ENCODE data around the gene U2SURP. TPM values are rescaled to one million over a fixed set of nuclear protein-coding genes. Genes with fewer than 3 reads are reported as not detected.

Gene U2SURP
- total and polyA plus RNA-seq, 2 donors (not counting 3 experiments of a cell fraction or from before 2014, with no cell fraction given) = 12.6 to 92.4 TPM

DNA sequence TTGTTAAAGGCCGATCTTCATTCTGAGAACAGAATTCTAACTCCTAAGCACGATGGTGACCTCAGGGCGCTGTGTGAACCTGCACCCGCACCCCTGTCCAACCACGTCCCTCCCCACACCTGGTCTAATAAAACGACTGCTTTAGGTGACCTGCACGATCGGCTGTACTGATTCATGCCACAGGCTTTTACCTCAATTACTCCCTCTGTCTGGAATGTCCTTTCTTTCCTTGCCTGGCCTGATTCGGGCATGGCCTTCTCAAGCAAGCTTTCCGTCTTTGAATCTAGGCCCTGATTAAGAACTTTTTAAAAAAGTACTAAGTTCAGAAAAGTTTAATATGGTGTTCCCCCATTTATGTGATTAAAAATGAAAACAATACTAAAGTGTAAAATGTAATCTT, 842 bp upstream of the U2SURP start:
- dilution Hi-C loops (cut with MboI; ENCODE audit: extremely low pct_ligation_motif_present, low sequenced_read_pairs) (no loop called here), intact Hi-C loops (cut with micrococcal nuclease) (loop anchor here (2.0 to 10.0 kb wide), 4 partner anchors 122 to 556 kb away; partner anchors contain the start of genes ATR, TRPC1 and XRN1)
- peaks cover 4% of the 10 kb centered on the region for H4K20me1 ChIP-seq (replicated peaks; ENCODE audit: control insufficient read depth, extremely low read depth, insufficient read depth, low read length)
- no peaks in the 10 kb centered on the region for H3K9me1 ChIP-seq (replicated peaks; ENCODE audit: control insufficient read depth, extremely low read depth, insufficient read depth, low read length)
- no TSS peak for BruUV-seq (replicated peaks)
- H3K79me2 ChIP-seq (ENCODE audit: control insufficient read depth, insufficient read depth, low read length) = peaks cover 40% of the 10 kb centered on the region
- peaks cover 16% of the 10 kb centered on the region for H3K4me1 ChIP-seq (ENCODE audit: control insufficient read depth, extremely low read depth, insufficient read depth, low read length)
- H3K36me3 ChIP-seq (ENCODE audit: control insufficient read depth in 2 of 2, extremely low read depth in 1 of 2, insufficient read depth in 2 of 2, low read length in 2 of 2) = no peaks in the 10 kb centered on the region
- H3K27ac ChIP-seq (ENCODE audit: insufficient read depth, low read depth, low read length) = peak overlapping the region; percentile 72
- TF ChIP-seq POLR2AphosphoS5 (IDR thresholded peaks at IDR 0.05; ENCODE audit: insufficient read depth, low read depth, low read length) (no peak), JUN (IDR thresholded peaks at IDR 0.05; ENCODE audit: borderline replicate concordance, insufficient read depth, insufficient read length, low read depth) (no peak), GATA2 (IDR thresholded peaks at IDR 0.05; ENCODE audit: insufficient read depth, insufficient read length, low read depth, low read length) (no peak), EZH2 (IDR thresholded peaks at IDR 0.05; ENCODE audit: borderline replicate concordance, low read depth, low read length, severe bottlenecking) (no peak), FOS (IDR thresholded peaks at IDR 0.05; ENCODE audit: borderline replicate concordance, insufficient read depth, low read length) (no peak), POLR2A (IDR thresholded peaks at IDR 0.05; ENCODE audit: low read depth, low read length) (no peak), MYC (IDR thresholded peaks at IDR 0.05; ENCODE audit: low read depth, low read length) (no peak)
- TF ChIP-seq, protein P1, sequence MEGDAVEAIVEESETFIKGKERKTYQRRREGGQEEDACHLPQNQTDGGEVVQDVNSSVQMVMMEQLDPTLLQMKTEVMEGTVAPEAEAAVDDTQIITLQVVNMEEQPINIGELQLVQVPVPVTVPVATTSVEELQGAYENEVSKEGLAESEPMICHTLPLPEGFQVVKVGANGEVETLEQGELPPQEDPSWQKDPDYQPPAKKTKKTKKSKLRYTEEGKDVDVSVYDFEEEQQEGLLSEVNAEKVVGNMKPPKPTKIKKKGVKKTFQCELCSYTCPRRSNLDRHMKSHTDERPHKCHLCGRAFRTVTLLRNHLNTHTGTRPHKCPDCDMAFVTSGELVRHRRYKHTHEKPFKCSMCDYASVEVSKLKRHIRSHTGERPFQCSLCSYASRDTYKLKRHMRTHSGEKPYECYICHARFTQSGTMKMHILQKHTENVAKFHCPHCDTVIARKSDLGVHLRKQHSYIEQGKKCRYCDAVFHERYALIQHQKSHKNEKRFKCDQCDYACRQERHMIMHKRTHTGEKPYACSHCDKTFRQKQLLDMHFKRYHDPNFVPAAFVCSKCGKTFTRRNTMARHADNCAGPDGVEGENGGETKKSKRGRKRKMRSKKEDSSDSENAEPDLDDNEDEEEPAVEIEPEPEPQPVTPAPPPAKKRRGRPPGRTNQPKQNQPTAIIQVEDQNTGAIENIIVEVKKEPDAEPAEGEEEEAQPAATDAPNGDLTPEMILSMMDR (IDR thresholded peaks at IDR 0.05; ENCODE audit: extremely low read depth in 1 of 2, insufficient read depth in 1 of 2, low read depth in 1 of 2, low read length in 2 of 2) = no peak
- TF ChIP-seq, protein P2, sequence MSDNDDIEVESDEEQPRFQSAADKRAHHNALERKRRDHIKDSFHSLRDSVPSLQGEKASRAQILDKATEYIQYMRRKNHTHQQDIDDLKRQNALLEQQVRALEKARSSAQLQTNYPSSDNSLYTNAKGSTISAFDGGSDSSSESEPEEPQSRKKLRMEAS (IDR thresholded peaks at IDR 0.05; ENCODE audit: insufficient read depth, insufficient read length) = no peak
- ChIA-PET POLR2A (interaction anchor here (1.0 to 1.3 kb wide), 3 partner anchors 11 to 971 kb away, joined by 3 to 4 read pairs (median 3); partner anchors contain the start of gene DIPK2A), CTCF (interaction anchor here (0.6 to 3.1 kb wide), 9 partner anchors 9 to 674 kb away, joined by 3 to 25 read pairs (median 5); partner anchors contain the start of gene ATR)
- peak overlapping the region; percentile 86 for H2AFZ ChIP-seq (ENCODE audit: low read depth, low read length)
- no peaks in the 10 kb centered on the region for H3K9me3 ChIP-seq (replicated peaks; ENCODE audit: control insufficient read depth, insufficient read depth, low read length)
- H3K27me3 ChIP-seq (ENCODE audit: control insufficient read depth in 2 of 2, insufficient read depth in 2 of 2, low read length in 2 of 2) = peaks cover 0 to 2% of the 10 kb centered on the region in 2 experiments
- FAIRE-seq = no peak
- no peak for DNase-seq (ENCODE audit: low read depth, low spot score)
- peak overlapping the region; percentile 73 to 93 (median 92) for H3K4me3 ChIP-seq (replicated peaks in 1 of 3; ENCODE audit: insufficient read depth in 1 of 3, low read depth in 1 of 3, low read length in 3 of 3)
- H3K4me2 ChIP-seq (ENCODE audit: insufficient read depth, low read length) = peak overlapping the region; percentile 93
- H3K9ac ChIP-seq (replicated peaks; ENCODE audit: extremely low read depth, insufficient read depth, low read length) = peak overlapping the region; percentile 88
